Colonic mucosa (tissue), 4 donors: Measurements from ENCODE around the gene HSDL1. TPM values are rescaled to one million over a fixed set of nuclear protein-coding genes. Genes with fewer than 3 reads are reported as not detected.

Experiments used
- DNase-seq: peaks from one replicate; pipeline ENCODE4 v3.0.0-alpha.2; 2020
- H3K27ac ChIP-seq: fragments of 200-600 bp; one replicate; pipeline ENCODE4 v1.8.0; 2021
- H3K27me3 ChIP-seq: fragments of 200-600 bp; one replicate; pipeline ENCODE4 v1.8.0; 2021
- H3K36me3 ChIP-seq: fragments of 200-600 bp; one replicate; pipeline ENCODE4 v1.8.0; 2021
- H3K4me1 ChIP-seq: fragments of 200-600 bp; one replicate; pipeline ENCODE4 v1.8.0; 2021; ENCODE audit warnings: mild to moderate bottlenecking
- H3K4me3 ChIP-seq: fragments of 200-600 bp; one replicate; pipeline ENCODE4 v1.8.0; 2021
- H3K9ac ChIP-seq, 2 donors: one replicate each; pipeline ENCODE4 v1.7.0; 2013; ENCODE audit warnings: control low read depth in 2 of 2, low read depth in 2 of 2, low read length in 2 of 2
- H3K9me3 ChIP-seq: fragments of 200-600 bp; one replicate; pipeline ENCODE4 v1.8.0; 2021
- intact Hi-C: fragments of 100-400 bp; cut with DNase I; formaldehyde crosslinking; loops from one replicate; pipeline ENCODE4 v1.14.1; 2022
- total RNA-seq, 2 donors: library from RNA; stranded (reverse); fragmentation: NEBNext Ultra II Directional in 1 of 2; extraction: Animal tissue kit (Norgen Biotek cat#: 25700) in 1 of 2; gene quantifications; one replicate each; pipeline ENCODE4 v1.2.1, GENCODE V29; 2021
- TF ChIP-seq, protein P1 (sequence below): fragments of 200-600 bp; IDR thresholded peaks from one replicate; pipeline ENCODE4 v1.8.0; 2022; ENCODE audit warnings: antibody characterized with exemption, mild to moderate bottlenecking
- donor health status: healthy.
- donor health status: DM: no; HTN: no; CAD: no.
- donor health status: DM: no; HTN: no; CAD: no.

The HSDL1 gene
- total RNA-seq, 2 donors from 2014 or later = 10.7 to 12.9 TPM

- Histone ChIP-seq H3K27ac (no peak overlapping the region), H3K9me3 (no peaks in the 10 kb centered on the region), H3K4me3 (no peak overlapping the region), H3K4me1 (no peaks in the 10 kb centered on the region), H3K36me3 (no peaks in the 10 kb centered on the region), H3K9ac (no peak overlapping the region), H3K27me3 (no peaks in the 10 kb centered on the region)
- TF ChIP-seq, protein P1, sequence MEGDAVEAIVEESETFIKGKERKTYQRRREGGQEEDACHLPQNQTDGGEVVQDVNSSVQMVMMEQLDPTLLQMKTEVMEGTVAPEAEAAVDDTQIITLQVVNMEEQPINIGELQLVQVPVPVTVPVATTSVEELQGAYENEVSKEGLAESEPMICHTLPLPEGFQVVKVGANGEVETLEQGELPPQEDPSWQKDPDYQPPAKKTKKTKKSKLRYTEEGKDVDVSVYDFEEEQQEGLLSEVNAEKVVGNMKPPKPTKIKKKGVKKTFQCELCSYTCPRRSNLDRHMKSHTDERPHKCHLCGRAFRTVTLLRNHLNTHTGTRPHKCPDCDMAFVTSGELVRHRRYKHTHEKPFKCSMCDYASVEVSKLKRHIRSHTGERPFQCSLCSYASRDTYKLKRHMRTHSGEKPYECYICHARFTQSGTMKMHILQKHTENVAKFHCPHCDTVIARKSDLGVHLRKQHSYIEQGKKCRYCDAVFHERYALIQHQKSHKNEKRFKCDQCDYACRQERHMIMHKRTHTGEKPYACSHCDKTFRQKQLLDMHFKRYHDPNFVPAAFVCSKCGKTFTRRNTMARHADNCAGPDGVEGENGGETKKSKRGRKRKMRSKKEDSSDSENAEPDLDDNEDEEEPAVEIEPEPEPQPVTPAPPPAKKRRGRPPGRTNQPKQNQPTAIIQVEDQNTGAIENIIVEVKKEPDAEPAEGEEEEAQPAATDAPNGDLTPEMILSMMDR = no peak
- no peak for DNase-seq
- intact Hi-C loops = no loop called here
These were observed 1.9 kb downstream of the HSDL1 start for GRCh38 chr16:84143081-84143480.

DNA sequence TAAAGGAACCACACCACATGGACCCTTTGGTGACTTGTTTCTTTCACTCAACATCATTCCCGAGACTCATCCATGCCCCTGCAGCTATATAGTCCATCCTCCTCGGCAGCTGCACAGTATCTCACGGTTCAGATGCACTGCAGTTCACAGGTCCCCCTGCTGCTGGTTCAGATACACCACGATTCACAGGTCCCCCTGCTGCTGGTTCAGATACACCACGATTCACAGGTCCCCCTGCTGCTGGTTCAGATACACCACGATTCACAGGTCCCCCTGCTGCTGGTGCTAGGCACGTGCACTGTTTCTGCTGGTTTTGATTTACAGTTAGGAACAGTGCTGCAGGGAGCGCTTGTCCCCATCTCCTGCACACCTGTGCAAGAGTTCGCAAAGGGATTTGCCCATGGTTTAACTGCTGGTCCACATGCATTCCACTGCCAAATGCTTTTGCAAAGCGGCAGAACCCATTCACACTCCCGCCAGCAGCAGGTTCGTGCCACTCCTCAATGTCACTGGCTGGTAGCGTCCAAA is 3.8 kb downstream of the HSDL1 start:
- Histone ChIP-seq H3K9ac (no peak overlapping the region), H3K4me3 (no peak overlapping the region), H3K36me3 (no peaks in the 10 kb centered on the region), H3K4me1 (no peaks in the 10 kb centered on the region), H3K27me3 (no peaks in the 10 kb centered on the region), H3K27ac (no peak overlapping the region), H3K9me3 (no peaks in the 10 kb centered on the region)
- no peak for DNase-seq
- intact Hi-C loops = no loop called here
- TF ChIP-seq, protein P1 = no peak

DNA sequence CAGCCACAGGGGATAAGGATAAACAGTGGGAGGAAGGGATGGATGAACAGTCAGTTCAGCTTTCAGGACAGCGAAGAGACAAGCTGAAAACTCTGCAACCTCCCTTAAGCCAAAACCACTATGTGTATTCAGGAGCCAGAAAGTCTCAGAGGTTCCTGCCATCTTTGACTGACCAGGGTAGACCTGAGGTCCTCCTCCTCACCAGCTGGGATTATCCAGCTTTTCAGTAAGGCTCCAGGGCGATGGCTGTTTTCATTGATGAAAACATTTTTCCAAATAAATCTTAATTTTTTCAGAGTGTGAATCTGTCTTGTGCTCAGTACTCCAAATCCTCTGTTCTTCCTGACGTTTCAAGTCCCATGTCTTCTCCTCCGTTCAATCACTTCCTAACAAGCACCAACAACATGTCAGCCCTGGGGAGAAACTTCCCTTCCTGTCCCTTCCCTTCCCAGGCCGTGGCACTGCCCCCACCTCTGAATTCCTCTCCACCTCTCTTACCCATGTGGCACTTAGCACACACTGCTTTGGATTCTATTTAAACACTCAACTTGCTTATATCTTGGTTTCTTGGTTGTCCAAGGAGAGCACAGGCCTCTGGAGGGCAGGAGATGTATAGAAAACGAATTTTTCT is 5.2 kb downstream of the HSDL1 start:
- TF ChIP-seq, protein P1 = no peak
- no peak for DNase-seq
- Histone ChIP-seq H3K4me3 (no peak overlapping the region), H3K27ac (no peak overlapping the region), H3K9ac (no peak overlapping the region), H3K36me3 (no peaks in the 10 kb centered on the region), H3K4me1 (no peaks in the 10 kb centered on the region), H3K9me3 (no peaks in the 10 kb centered on the region), H3K27me3 (no peaks in the 10 kb centered on the region)
- intact Hi-C loops = no loop called here

DNA sequence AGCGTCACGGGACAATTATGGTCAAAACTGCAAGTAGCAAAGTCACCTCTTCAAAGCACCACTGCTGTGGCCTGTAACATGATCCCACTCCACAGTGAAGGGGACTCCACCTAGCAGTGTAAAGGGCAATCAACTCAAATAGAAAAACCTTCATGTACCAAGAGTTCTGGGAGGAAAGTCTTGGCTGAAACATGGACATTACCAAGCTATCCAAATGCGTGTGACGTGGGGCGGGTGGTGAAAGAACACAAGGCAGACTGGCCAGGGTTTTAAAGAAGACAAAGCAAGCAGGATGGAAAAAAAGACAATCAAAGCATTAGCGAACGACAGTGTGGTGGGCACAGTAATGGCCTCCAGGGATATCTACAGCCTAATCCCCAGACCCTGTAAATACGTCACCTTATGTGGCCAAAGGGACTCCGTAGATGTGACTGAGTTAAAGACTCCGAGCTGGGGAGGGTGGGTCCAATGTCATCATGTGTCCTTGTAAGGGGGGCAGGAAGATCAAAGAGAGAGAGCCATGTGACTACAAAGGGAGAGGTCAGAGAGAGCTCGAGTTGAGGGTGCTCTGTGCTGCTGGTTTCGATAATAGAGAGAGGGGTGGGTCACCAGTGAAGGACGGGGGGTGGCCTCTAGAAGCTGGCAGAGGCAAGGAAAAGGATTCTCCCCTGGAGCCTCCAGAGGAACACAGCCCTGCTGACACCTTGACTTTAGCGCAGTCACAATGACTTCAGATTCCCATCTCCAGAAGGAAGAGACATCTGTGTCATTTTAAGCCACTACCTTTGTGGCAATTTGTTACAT is 6.0 kb downstream of the HSDL1 start:
- H3K9me3 ChIP-seq = no peaks in the 10 kb centered on the region
- H3K27ac ChIP-seq = no peak overlapping the region
- TF ChIP-seq, protein P1 = no peak
- no peaks in the 10 kb centered on the region for H3K36me3 ChIP-seq
- no peak overlapping the region for H3K4me3 ChIP-seq
- no peak overlapping the region for H3K9ac ChIP-seq
- H3K4me1 ChIP-seq = no peaks in the 10 kb centered on the region
- no peaks in the 10 kb centered on the region for H3K27me3 ChIP-seq
- no peak for DNase-seq
- intact Hi-C loops = no loop called here

GRCh38 chr16:84138500-84138823 is 6.5 kb downstream of the HSDL1 start:
- H3K4me1 ChIP-seq = no peaks in the 10 kb centered on the region
- no peak overlapping the region for H3K4me3 ChIP-seq
- TF ChIP-seq, protein P1 = no peak
- no peaks in the 10 kb centered on the region for H3K36me3 ChIP-seq
- DNase-seq = no peak
- no peaks in the 10 kb centered on the region for H3K27me3 ChIP-seq
- no peak overlapping the region for H3K9ac ChIP-seq
- no peak overlapping the region for H3K27ac ChIP-seq
- intact Hi-C loops = no loop called here
- no peaks in the 10 kb centered on the region for H3K9me3 ChIP-seq
